Stimulated activated naive B cell treated with anti-CD40 and anti-IgM and Interleukin-4, amounts not matched to agents 10 μg/mL and 1 μg/mL and 100 μg/mL, for 72 hours (primary cell): Measurements from ENCODE around the gene LDLRAD4.

Experiments
- ATAC-seq, 2 donors: fragments of 150-1000 bp; cut with Tn5 transposase; replicated peaks; 2 replicates each; pipeline ENCODE4 v1.10.0; 2021; ENCODE audit warnings: moderate library complexity in 1 of 2
- DNase-seq: peaks from one replicate; pipeline ENCODE4 v3.0.0; 2021
- H3K27ac Mint-ChIP-seq: one replicate; pipeline ENCODE4 v1.8.0; 2022; ENCODE audit warnings: mild to moderate bottlenecking, mixed read lengths
- H3K27me3 Mint-ChIP-seq, 2 donors: one replicate each; pipeline ENCODE4 v1.8.0; 2022; ENCODE audit warnings: mixed read lengths in 2 of 2
- H3K36me3 Mint-ChIP-seq, 2 donors: one replicate each; pipeline ENCODE4 v1.8.0; 2022; ENCODE audit warnings: mixed read lengths in 2 of 2, mild to moderate bottlenecking in 1 of 2
- H3K4me1 Mint-ChIP-seq, 2 donors: one replicate each; pipeline ENCODE4 v1.8.0; 2022; ENCODE audit warnings: mixed read lengths in 2 of 2, mild to moderate bottlenecking in 1 of 2
- H3K4me3 Mint-ChIP-seq, 2 donors: one replicate each; pipeline ENCODE4 v1.8.0; 2022; ENCODE audit warnings: mild to moderate bottlenecking in 2 of 2, mixed read lengths in 2 of 2, moderate library complexity in 1 of 2
- H3K9me3 Mint-ChIP-seq, 2 donors: one replicate each; pipeline ENCODE4 v1.8.0; 2022; ENCODE audit warnings: mixed read lengths in 2 of 2, mild to moderate bottlenecking in 1 of 2

Gene LDLRAD4

GRCh38 chr18:13186687-13187086, 31.9 kb upstream of the LDLRAD4 start:
- Mint-ChIP-seq H3K36me3 (no peaks in the 10 kb centered on the region), H3K4me1 (no peaks in the 10 kb centered on the region), H3K9me3 (no peaks in the 10 kb centered on the region), H3K4me3 (no peak overlapping the region), H3K27me3 (peaks cover 3% of the 10 kb centered on the region in 2 donors), H3K27ac (no peak overlapping the region)
- ATAC-seq = no peak
- DNase-seq = no peak

GRCh38 chr18:13187498-13187897, 31.1 kb upstream of the LDLRAD4 start:
- H3K4me1 Mint-ChIP-seq = no peaks in the 10 kb centered on the region
- no peak for ATAC-seq
- no peaks in the 10 kb centered on the region for H3K9me3 Mint-ChIP-seq
- H3K27ac Mint-ChIP-seq = no peak overlapping the region
- DNase-seq = no peak
- H3K4me3 Mint-ChIP-seq = no peak overlapping the region
- H3K36me3 Mint-ChIP-seq = no peaks in the 10 kb centered on the region
- no peaks in the 10 kb centered on the region for H3K27me3 Mint-ChIP-seq

GRCh38 chr18:13191031-13191430, 27.5 kb upstream of the LDLRAD4 start:
- Mint-ChIP-seq H3K27ac (no peak overlapping the region), H3K36me3 (no peaks in the 10 kb centered on the region), H3K4me3 (no peak overlapping the region), H3K27me3 (peaks cover 0 to 4% of the 10 kb centered on the region in 2 donors), H3K4me1 (no peaks in the 10 kb centered on the region), H3K9me3 (peaks cover 0 to 2% of the 10 kb centered on the region in 2 donors)
- DNase-seq = no peak
- no peak for ATAC-seq

- no peak for ATAC-seq
- Mint-ChIP-seq H3K9me3 (peaks cover 0 to 2% of the 10 kb centered on the region in 2 donors), H3K27ac (no peak overlapping the region)
Observed at GRCh38 chr18:13191779-13192178, 26.8 kb upstream of the LDLRAD4 start.

GRCh38 chr18:13192970-13193369, 25.6 kb upstream of the LDLRAD4 start:
- Mint-ChIP-seq H3K4me3 (no peak overlapping the region), H3K9me3 (peaks cover 0 to 2% of the 10 kb centered on the region in 2 donors), H3K27me3 (peaks cover 0 to 4% of the 10 kb centered on the region in 2 donors), H3K36me3 (no peaks in the 10 kb centered on the region), H3K4me1 (no peaks in the 10 kb centered on the region), H3K27ac (no peak overlapping the region)
- ATAC-seq (no peak), DNase-seq (no peak)

More at GRCh38 chr18:13191779-13192178, 26.8 kb upstream of the LDLRAD4 start:
- DNase-seq = no peak
- no peaks in the 10 kb centered on the region for H3K36me3 Mint-ChIP-seq
- H3K27me3 Mint-ChIP-seq = peaks cover 0 to 4% of the 10 kb centered on the region in 2 donors
- H3K4me3 Mint-ChIP-seq = no peak overlapping the region
- H3K4me1 Mint-ChIP-seq = no peaks in the 10 kb centered on the region

- no peaks in the 10 kb centered on the region for H3K4me1 Mint-ChIP-seq
- no peak overlapping the region for H3K4me3 Mint-ChIP-seq
- H3K9me3 Mint-ChIP-seq = peaks cover 5 to 7% of the 10 kb centered on the region in 2 donors
- H3K27ac Mint-ChIP-seq = no peak overlapping the region
- peaks cover 4 to 5% of the 10 kb centered on the region in 2 donors for H3K36me3 Mint-ChIP-seq
- DNase-seq (no peak), ATAC-seq (no peak)
- H3K27me3 Mint-ChIP-seq = peaks cover 4 to 5% of the 10 kb centered on the region in 2 donors
Observed at GRCh38 chr18:13194239-13194638, 24.3 kb upstream of the LDLRAD4 start.

- Mint-ChIP-seq H3K36me3 (peaks cover 7 to 18% of the 10 kb centered on the region in 2 donors), H3K4me1 (no peaks in the 10 kb centered on the region)
Observed at GRCh38 chr18:13198701-13199100, 19.9 kb upstream of the LDLRAD4 start.

GRCh38 chr18:13199169-13199568, 19.4 kb upstream of the LDLRAD4 start:
- Mint-ChIP-seq H3K4me1 (no peaks in the 10 kb centered on the region), H3K9me3 (peaks cover 14 to 23% of the 10 kb centered on the region in 2 donors), H3K27me3 (peaks cover 19 to 20% of the 10 kb centered on the region in 2 donors), H3K27ac (no peak overlapping the region), H3K36me3 (peaks cover 7 to 18% of the 10 kb centered on the region in 2 donors), H3K4me3 (no peak overlapping the region)
- DNase-seq (no peak), ATAC-seq (no peak)

More at GRCh38 chr18:13198701-13199100, 19.9 kb upstream of the LDLRAD4 start:
- ATAC-seq (no peak), DNase-seq (no peak)
- peaks cover 19 to 20% of the 10 kb centered on the region in 2 donors for H3K27me3 Mint-ChIP-seq
- H3K4me3 Mint-ChIP-seq = no peak overlapping the region
- no peak overlapping the region for H3K27ac Mint-ChIP-seq
- peaks cover 14 to 23% of the 10 kb centered on the region in 2 donors for H3K9me3 Mint-ChIP-seq

GRCh38 chr18:13201292-13201691, 17.3 kb upstream of the LDLRAD4 start:
- Mint-ChIP-seq H3K9me3 (peaks cover 13 to 23% of the 10 kb centered on the region in 2 donors), H3K36me3 (peaks cover 7 to 18% of the 10 kb centered on the region in 2 donors), H3K27me3 (peaks cover 19 to 25% of the 10 kb centered on the region in 2 donors)

GRCh38 chr18:13202571-13202970, 16.0 kb upstream of the LDLRAD4 start:
- no peaks in the 10 kb centered on the region for H3K4me1 Mint-ChIP-seq
- no peak overlapping the region for H3K4me3 Mint-ChIP-seq
- no peak overlapping the region for H3K27ac Mint-ChIP-seq
- ATAC-seq (no peak), DNase-seq (no peak)
- peaks cover 7 to 18% of the 10 kb centered on the region in 2 donors for H3K36me3 Mint-ChIP-seq
- peaks cover 13 to 23% of the 10 kb centered on the region in 2 donors for H3K9me3 Mint-ChIP-seq
- peaks cover 24 to 27% of the 10 kb centered on the region in 2 donors for H3K27me3 Mint-ChIP-seq

More at GRCh38 chr18:13201292-13201691, 17.3 kb upstream of the LDLRAD4 start:
- Mint-ChIP-seq H3K4me1 (no peaks in the 10 kb centered on the region), H3K4me3 (no peak overlapping the region), H3K27ac (no peak overlapping the region)
- DNase-seq (no peak), ATAC-seq (no peak)

- H3K36me3 Mint-ChIP-seq = no peaks in the 10 kb centered on the region
- DNase-seq (no peak), ATAC-seq (no peak)
- H3K9me3 Mint-ChIP-seq = peaks cover under 1 to 1% of the 10 kb centered on the region in 2 donors
- H3K27ac Mint-ChIP-seq = no peak overlapping the region
- no peak overlapping the region for H3K4me3 Mint-ChIP-seq
- H3K27me3 Mint-ChIP-seq = peaks cover 23% of the 10 kb centered on the region in 2 donors
- no peaks in the 10 kb centered on the region for H3K4me1 Mint-ChIP-seq
Observed at GRCh38 chr18:13206301-13206700, 12.3 kb upstream of the LDLRAD4 start.

- H3K27me3 Mint-ChIP-seq = peaks cover 22 to 23% of the 10 kb centered on the region in 2 donors
- no peaks in the 10 kb centered on the region for H3K36me3 Mint-ChIP-seq
- H3K4me3 Mint-ChIP-seq = no peak overlapping the region
- no peaks in the 10 kb centered on the region for H3K4me1 Mint-ChIP-seq
- no peak overlapping the region for H3K27ac Mint-ChIP-seq
- H3K9me3 Mint-ChIP-seq = peaks cover 0 to 1% of the 10 kb centered on the region in 2 donors
- ATAC-seq (no peak), DNase-seq (no peak)
Observed at GRCh38 chr18:13207294-13207693, 11.3 kb upstream of the LDLRAD4 start.

GRCh38 chr18:13211534-13211933, 7.0 kb upstream of the LDLRAD4 start:
- DNase-seq (no peak), ATAC-seq (no peak)
- H3K27ac Mint-ChIP-seq = no peak overlapping the region
- H3K36me3 Mint-ChIP-seq = no peaks in the 10 kb centered on the region
- peaks cover 27 to 30% of the 10 kb centered on the region in 2 donors for H3K27me3 Mint-ChIP-seq
- no peak overlapping the region for H3K4me3 Mint-ChIP-seq
- peaks cover 3 to 8% of the 10 kb centered on the region in 2 donors for H3K4me1 Mint-ChIP-seq
- peaks cover 0 to 1% of the 10 kb centered on the region in 2 donors for H3K9me3 Mint-ChIP-seq

- Mint-ChIP-seq H3K4me3 (no peak overlapping the region), H3K4me1 (peaks cover 6 to 13% of the 10 kb centered on the region in 2 donors), H3K36me3 (no peaks in the 10 kb centered on the region), H3K27me3 (peaks cover 20% of the 10 kb centered on the region in 2 donors), H3K9me3 (peaks cover 0 to 1% of the 10 kb centered on the region in 2 donors), H3K27ac (no peak overlapping the region)
- ATAC-seq = no peak
- DNase-seq = no peak
Observed at GRCh38 chr18:13213036-13213795, 5.3 kb upstream of the LDLRAD4 start.

GRCh38 chr18:13214609-13215008, 4.0 kb upstream of the LDLRAD4 start:
- ATAC-seq (no peak), DNase-seq (no peak)
- Mint-ChIP-seq H3K9me3 (peaks cover 0 to 1% of the 10 kb centered on the region in 2 donors), H3K27me3 (peaks cover 26 to 30% of the 10 kb centered on the region in 2 donors), H3K36me3 (no peaks in the 10 kb centered on the region), H3K4me1 (peaks cover 9 to 24% of the 10 kb centered on the region in 2 donors), H3K4me3 (no peak overlapping the region), H3K27ac (no peak overlapping the region)
